ENCODE results near the gene GRIN2A. TPM values are rescaled to one million over a fixed set of nuclear protein-coding genes. Genes with fewer than 3 reads are reported as not detected.

GRIN2A gene
- total RNA-seq, 2 experiments from 2014 or later, result not detected

GRCh38 chr16:9756434-9756833 lies 425.8 kb downstream of the GRIN2A start:
- TF ChIP-seq, protein P1, sequence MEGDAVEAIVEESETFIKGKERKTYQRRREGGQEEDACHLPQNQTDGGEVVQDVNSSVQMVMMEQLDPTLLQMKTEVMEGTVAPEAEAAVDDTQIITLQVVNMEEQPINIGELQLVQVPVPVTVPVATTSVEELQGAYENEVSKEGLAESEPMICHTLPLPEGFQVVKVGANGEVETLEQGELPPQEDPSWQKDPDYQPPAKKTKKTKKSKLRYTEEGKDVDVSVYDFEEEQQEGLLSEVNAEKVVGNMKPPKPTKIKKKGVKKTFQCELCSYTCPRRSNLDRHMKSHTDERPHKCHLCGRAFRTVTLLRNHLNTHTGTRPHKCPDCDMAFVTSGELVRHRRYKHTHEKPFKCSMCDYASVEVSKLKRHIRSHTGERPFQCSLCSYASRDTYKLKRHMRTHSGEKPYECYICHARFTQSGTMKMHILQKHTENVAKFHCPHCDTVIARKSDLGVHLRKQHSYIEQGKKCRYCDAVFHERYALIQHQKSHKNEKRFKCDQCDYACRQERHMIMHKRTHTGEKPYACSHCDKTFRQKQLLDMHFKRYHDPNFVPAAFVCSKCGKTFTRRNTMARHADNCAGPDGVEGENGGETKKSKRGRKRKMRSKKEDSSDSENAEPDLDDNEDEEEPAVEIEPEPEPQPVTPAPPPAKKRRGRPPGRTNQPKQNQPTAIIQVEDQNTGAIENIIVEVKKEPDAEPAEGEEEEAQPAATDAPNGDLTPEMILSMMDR (conservative IDR thresholded peaks at IDR 0.05; ENCODE audit: low read length), result no peak
- TF ChIP-seq EZH2phosphoT487 (IDR thresholded peaks at IDR 0.05; ENCODE audit: borderline replicate concordance, low read depth, low read length), result no peak
- no peak overlapping the region for H2AFZ ChIP-seq (ENCODE audit: low read length)
- H3K27ac ChIP-seq (ENCODE audit: low read depth, low read length, poor library complexity, severe bottlenecking), result no peak overlapping the region
- no peak overlapping the region for H3K4me2 ChIP-seq (ENCODE audit: low read length)
- no peaks in the 10 kb centered on the region for H3K4me1 ChIP-seq (ENCODE audit: insufficient read depth, low read length, poor library complexity, severe bottlenecking)
- H3K9me2 ChIP-seq (ENCODE audit: insufficient read depth, low read length), result no peaks in the 10 kb centered on the region; the same call in 1 of the 2 replicates
- no peak for DNase-seq (ENCODE audit: low spot score)
- intact Hi-C loops (cut with micrococcal nuclease; ENCODE audit: unreplicated experiment), result no loop called here
- no peaks in the 10 kb centered on the region for H3K79me2 ChIP-seq (ENCODE audit: insufficient read depth, low read depth, low read length)
- POLR2A ChIA-PET, result no interaction called here
- BruUV-seq (replicated peaks), result no TSS peak
- H3K9me3 ChIP-seq (ENCODE audit: low read length), result no peaks in the 10 kb centered on the region
- H3K4me3 ChIP-seq (ENCODE audit: low read depth, low read length, poor library complexity, severe bottlenecking), result no peak overlapping the region
- no peaks in the 10 kb centered on the region for H3K36me3 ChIP-seq (ENCODE audit: insufficient read depth, low read length)
- CTCF ChIA-PET (ENCODE audit: unreplicated experiment), result no interaction called here
- H4K20me1 ChIP-seq (ENCODE audit: insufficient read depth, low read length), result no peaks in the 10 kb centered on the region

DNA sequence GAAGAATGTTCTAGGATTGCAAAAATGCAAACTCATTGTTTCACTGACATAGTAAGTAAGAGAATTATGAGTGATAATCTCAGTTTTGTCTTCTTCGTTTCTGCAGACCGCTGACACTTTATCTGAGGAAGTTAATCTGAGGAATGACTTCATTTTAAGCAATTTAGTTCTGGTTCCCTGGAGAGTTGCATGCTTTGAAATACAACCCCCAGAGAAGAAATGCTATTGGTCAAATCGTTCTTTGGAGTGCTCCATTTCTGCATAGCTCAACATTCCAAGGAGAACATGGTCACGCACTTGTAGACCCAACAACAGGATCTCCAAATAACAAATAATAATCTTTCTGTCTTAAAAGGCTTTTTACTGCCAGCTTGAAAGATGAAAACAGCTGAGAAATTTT lies 427.1 kb downstream of the GRIN2A start:
- Histone ChIP-seq H3K4me2 (ENCODE audit: low read length) (no peak overlapping the region), H4K20me1 (ENCODE audit: insufficient read depth, low read length) (no peaks in the 10 kb centered on the region), H3K4me1 (ENCODE audit: insufficient read depth, low read length, poor library complexity, severe bottlenecking) (no peaks in the 10 kb centered on the region), H3K27ac (ENCODE audit: low read depth, low read length, poor library complexity, severe bottlenecking) (no peak overlapping the region), H3K4me3 (ENCODE audit: low read depth, low read length, poor library complexity, severe bottlenecking) (no peak overlapping the region), H2AFZ (ENCODE audit: low read length) (no peak overlapping the region), H3K79me2 (ENCODE audit: insufficient read depth, low read depth, low read length) (no peaks in the 10 kb centered on the region), H3K9me3 (ENCODE audit: low read length) (no peaks in the 10 kb centered on the region), H3K36me3 (ENCODE audit: insufficient read depth, low read length) (no peaks in the 10 kb centered on the region), H3K9me2 (ENCODE audit: insufficient read depth, low read length) (no peaks in the 10 kb centered on the region; the same call in 1 of the 2 replicates)
- intact Hi-C loops (cut with micrococcal nuclease; ENCODE audit: unreplicated experiment), result no loop called here
- TF ChIP-seq EZH2phosphoT487 (IDR thresholded peaks at IDR 0.05; ENCODE audit: borderline replicate concordance, low read depth, low read length), result no peak
- TF ChIP-seq, protein P1 (conservative IDR thresholded peaks at IDR 0.05; ENCODE audit: low read length), result no peak
- CTCF ChIA-PET (ENCODE audit: unreplicated experiment), result no interaction called here
- DNase-seq (ENCODE audit: low spot score), result no peak
- POLR2A ChIA-PET, result interaction anchor here (0.7 kb wide), 1 partner anchor 11 kb away, joined by 3 read pairs; no protein-coding TSS in a partner anchor
- no TSS peak for BruUV-seq (replicated peaks)

GRCh38 chr16:9741776-9742175 lies 440.5 kb downstream of the GRIN2A start:
- H2AFZ ChIP-seq (ENCODE audit: low read length), result no peak overlapping the region
- H3K4me3 ChIP-seq (ENCODE audit: low read depth, low read length, poor library complexity, severe bottlenecking), result no peak overlapping the region
- no peaks in the 10 kb centered on the region for H3K36me3 ChIP-seq (ENCODE audit: insufficient read depth, low read length)
- intact Hi-C loops (cut with micrococcal nuclease; ENCODE audit: unreplicated experiment), result no loop called here
- CTCF ChIA-PET (ENCODE audit: unreplicated experiment), result no interaction called here
- no peaks in the 10 kb centered on the region for H4K20me1 ChIP-seq (ENCODE audit: insufficient read depth, low read length)
- H3K4me1 ChIP-seq (ENCODE audit: insufficient read depth, low read length, poor library complexity, severe bottlenecking), result no peaks in the 10 kb centered on the region
- no TSS peak for BruUV-seq (replicated peaks)
- H3K9me2 ChIP-seq (ENCODE audit: insufficient read depth, low read length), result no peaks in the 10 kb centered on the region
- POLR2A ChIA-PET, result no interaction called here
- no peaks in the 10 kb centered on the region for H3K79me2 ChIP-seq (ENCODE audit: insufficient read depth, low read depth, low read length)
- no peak overlapping the region for H3K27ac ChIP-seq (ENCODE audit: low read depth, low read length, poor library complexity, severe bottlenecking)
- TF ChIP-seq, protein P1 (conservative IDR thresholded peaks at IDR 0.05; ENCODE audit: low read length), result no peak
- no peak for TF ChIP-seq EZH2phosphoT487 (IDR thresholded peaks at IDR 0.05; ENCODE audit: borderline replicate concordance, low read depth, low read length)
- no peak overlapping the region for H3K4me2 ChIP-seq (ENCODE audit: low read length)
- H3K9me3 ChIP-seq (ENCODE audit: low read length), result no peaks in the 10 kb centered on the region
- no peak for DNase-seq (ENCODE audit: low spot score)

All from OCI-LY7 (cell line).